Ramos (cell line): ENCODE data around the gene PDX1.

Source experiments
- in situ Hi-C: fragments of 300-500 bp; cut with MboI; formaldehyde crosslinking; loops from one replicate; pipeline ENCODE4 v1.14.3; 2022; ENCODE audit warnings: low sequenced_read_pairs; ENCODE audit not compliant: unreplicated experiment

Gene PDX1

GRCh38 chr13:27921961-27922882 lies 2.4 kb downstream of the PDX1 start:
- in situ Hi-C loops, result no loop called here

GRCh38 chr13:27922883-27923612 lies 3.2 kb downstream of the PDX1 start:
- in situ Hi-C loops, result no loop called here

- in situ Hi-C loops, result no loop called here
Observed at GRCh38 chr13:27923794-27924528, 4.2 kb downstream of the PDX1 start.

GRCh38 chr13:27924529-27925141 lies 4.8 kb downstream of the PDX1 start:
- in situ Hi-C loops, result no loop called here

GRCh38 chr13:27925220-27925991 lies 5.6 kb downstream of the PDX1 start:
- in situ Hi-C loops, result no loop called here

GRCh38 chr13:27926644-27927434 lies 7.0 kb downstream of the PDX1 start:
- in situ Hi-C loops, result no loop called here

- in situ Hi-C loops, result no loop called here
Observed at GRCh38 chr13:27927444-27928352, 7.9 kb downstream of the PDX1 start.

- in situ Hi-C loops, result no loop called here
Observed at GRCh38 chr13:27928353-27928804, 8.6 kb downstream of the PDX1 start.

- in situ Hi-C loops, result no loop called here
Observed at GRCh38 chr13:27928805-27929753, 9.3 kb downstream of the PDX1 start.

GRCh38 chr13:27929868-27930267 lies 10.1 kb downstream of the PDX1 start:
- in situ Hi-C loops, result no loop called here

GRCh38 chr13:27933118-27933517 lies 13.3 kb downstream of the PDX1 start:
- in situ Hi-C loops, result no loop called here

GRCh38 chr13:27933580-27934328 lies 14.0 kb downstream of the PDX1 start:
- in situ Hi-C loops, result no loop called here

- in situ Hi-C loops, result no loop called here
Observed at GRCh38 chr13:27942972-27943371, 23.2 kb downstream of the PDX1 start.

GRCh38 chr13:27952876-27953675 lies 33.3 kb downstream of the PDX1 start:
- in situ Hi-C loops, result no loop called here
